ENCODE data around the gene SLC17A9. TPM values are rescaled to one million over a fixed set of nuclear protein-coding genes. Genes with fewer than 3 reads are reported as not detected.

Gene SLC17A9
- total RNA-seq, 2 experiments from 2014 or later, result 78.5 to 78.7 TPM

DNA sequence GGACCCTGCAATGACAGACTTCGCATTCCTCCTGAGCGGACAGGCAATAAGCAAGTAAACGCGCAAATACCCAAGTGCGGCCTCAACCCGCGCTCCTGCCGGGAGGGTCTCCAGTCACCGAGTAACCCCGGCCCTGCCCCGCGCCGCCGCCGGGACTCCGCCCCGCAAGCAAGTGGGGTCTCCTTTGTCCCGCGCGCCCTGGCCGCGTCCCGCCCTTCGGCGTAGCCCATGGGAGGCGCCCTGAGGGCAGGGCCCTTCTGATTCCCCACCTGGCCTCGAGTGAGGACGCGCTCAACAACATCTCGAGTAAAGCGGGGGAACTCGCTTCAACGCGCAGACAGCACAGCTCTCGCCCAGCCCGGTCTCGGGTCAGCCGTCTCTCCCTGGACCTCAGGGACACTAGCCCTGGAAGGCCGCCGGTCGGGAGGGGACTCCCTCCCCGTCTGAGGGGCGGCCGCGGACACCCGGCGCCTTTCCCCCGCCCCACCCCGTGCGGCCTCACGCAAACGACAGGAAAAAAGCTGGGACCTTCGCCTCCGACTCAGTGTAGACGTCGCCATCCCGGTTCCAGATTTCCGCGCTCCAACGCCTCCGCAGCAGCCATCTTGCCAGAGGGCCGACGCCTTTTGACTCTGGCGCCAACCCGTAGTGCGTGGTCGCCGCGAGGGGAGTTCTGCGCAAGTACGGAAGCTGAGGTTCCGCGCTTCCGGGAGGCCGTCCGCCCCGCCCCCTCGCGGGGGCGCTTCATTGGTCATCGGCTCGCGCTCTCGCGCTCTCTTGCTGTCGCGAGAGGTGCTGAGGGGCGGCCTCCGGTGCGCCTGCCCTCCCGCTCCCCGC, 15.0 kb upstream of the SLC17A9 start:
- POLR2A ChIA-PET, result interaction anchor here (0.6 to 7.2 kb wide), 12 partner anchors 9 to 871 kb away, joined by 3 to 243 read pairs (median 4); partner anchors contain the start of genes ARFGAP1, DIDO1 and SLC17A9
- H3K4me3 Mint-ChIP-seq, result no peak overlapping the region
- H3K27ac Mint-ChIP-seq, result peak overlapping the region; percentile 98
- H3K36me3 Mint-ChIP-seq (ENCODE audit: low read depth), result peaks cover 35% of the 10 kb centered on the region
- TF ChIP-seq CTCF (IDR thresholded peaks at IDR 0.05), result no peak
- H3K9me3 Mint-ChIP-seq, result no peaks in the 10 kb centered on the region
- ATAC-seq (peak; percentile 93), DNase-seq (peak; percentile 98)
- CTCF ChIA-PET, result interaction anchor here (0.8 to 5.9 kb wide), 11 partner anchors 9 to 71 kb away, joined by 3 to 47 read pairs (median 7); partner anchors contain the start of gene DIDO1
- no peaks in the 10 kb centered on the region for H3K27me3 Mint-ChIP-seq
- H3K4me1 Mint-ChIP-seq (ENCODE audit: low read depth), result peaks cover 32% of the 10 kb centered on the region
- intact Hi-C loops (cut with micrococcal nuclease), result no loop called here

- POLR2A ChIA-PET, result interaction anchor here (0.8 to 7.2 kb wide), 12 partner anchors 8 to 335 kb away, joined by 3 to 243 read pairs (median 4); partner anchors contain the start of genes ARFGAP1, DIDO1 and SLC17A9
- Mint-ChIP-seq H3K4me1 (ENCODE audit: low read depth) (peaks cover 29% of the 10 kb centered on the region), H3K27me3 (no peaks in the 10 kb centered on the region), H3K9me3 (no peaks in the 10 kb centered on the region), H3K36me3 (ENCODE audit: low read depth) (peaks cover 36% of the 10 kb centered on the region), H3K4me3 (peak within 1 kb of the TSS; percentile 95), H3K27ac (peak within 1 kb of the TSS; percentile 98)
- CTCF ChIA-PET, result interaction anchor here (1.0 to 5.9 kb wide), 7 partner anchors 11 to 71 kb away, joined by 3 to 47 read pairs (median 7); partner anchors contain the start of gene DIDO1
- ATAC-seq, result peak; percentile 59
- intact Hi-C loops (cut with micrococcal nuclease), result no loop called here
- no peak for TF ChIP-seq CTCF (IDR thresholded peaks at IDR 0.05)
- peak; percentile 68 for DNase-seq
Measured at GRCh38 chr20:62938105-62938888, 14.2 kb upstream of the SLC17A9 start, which contains the start of gene GID8. Gene GID8 (plus strand): TSS chr20:62938147. CDS start chr20:62941503, 3,356 bp downstream.

- intact Hi-C loops (cut with micrococcal nuclease), result no loop called here
- no peak overlapping the region for H3K27ac Mint-ChIP-seq
- CTCF ChIA-PET, result no interaction called here
Measured at GRCh38 chr20:62940875-62941274, 11.6 kb upstream of the SLC17A9 start.

DNA sequence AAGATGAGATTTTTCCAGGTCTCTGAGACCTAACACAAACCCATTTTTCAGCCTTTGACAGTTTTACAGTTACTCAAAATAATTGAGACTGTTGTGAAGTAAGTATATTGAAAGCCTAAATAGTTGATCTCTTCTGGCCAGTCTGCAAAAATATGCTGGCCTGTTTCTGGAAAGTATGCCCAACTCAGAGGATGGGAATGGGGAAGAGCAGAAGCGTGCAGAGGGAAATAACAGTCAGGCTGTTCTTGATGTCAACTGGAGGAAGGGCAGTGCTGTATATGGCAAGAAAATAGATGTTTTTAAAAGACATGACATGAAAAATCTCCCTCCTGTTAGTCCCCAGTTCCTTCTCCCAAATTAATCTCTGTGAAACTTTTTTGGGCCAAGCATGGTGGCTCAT, 10.7 kb upstream of the SLC17A9 start:
- Mint-ChIP-seq H3K36me3 (ENCODE audit: low read depth) (peaks cover 52% of the 10 kb centered on the region), H3K4me1 (ENCODE audit: low read depth) (peaks cover 28% of the 10 kb centered on the region), H3K4me3 (no peak overlapping the region), H3K27ac (peak overlapping the region; percentile 52), H3K27me3 (no peaks in the 10 kb centered on the region), H3K9me3 (no peaks in the 10 kb centered on the region)
- CTCF ChIA-PET, result no interaction called here
- POLR2A ChIA-PET, result interaction anchor here (1.7 kb wide), 1 partner anchor 15 kb away, joined by 5 read pairs; the partner anchor contains the start of gene DIDO1
- TF ChIP-seq CTCF (IDR thresholded peaks at IDR 0.05), result no peak
- intact Hi-C loops (cut with micrococcal nuclease), result no loop called here
- DNase-seq (no peak), ATAC-seq (no peak)

More at GRCh38 chr20:62940875-62941274, 11.6 kb upstream of the SLC17A9 start:
- Mint-ChIP-seq H3K4me3 (peak overlapping the region; percentile 12), H3K9me3 (no peaks in the 10 kb centered on the region), H3K4me1 (ENCODE audit: low read depth) (peaks cover 29% of the 10 kb centered on the region), H3K36me3 (ENCODE audit: low read depth) (peaks cover 48% of the 10 kb centered on the region), H3K27me3 (no peaks in the 10 kb centered on the region)
- no peak for ATAC-seq
- no peak for TF ChIP-seq CTCF (IDR thresholded peaks at IDR 0.05)
- no peak for DNase-seq
- POLR2A ChIA-PET, result interaction anchor here (1.7 kb wide), 1 partner anchor 14 kb away, joined by 5 read pairs; the partner anchor contains the start of gene DIDO1
